HG03342 (cell line): ENCODE data around the gene SDS.

Source experiments
- ATAC-seq: cut with Tn5 transposase; IDR thresholded peaks from one replicate; pipeline ENCODE4 v1.9.1; 2021; ENCODE audit warnings: mild to moderate bottlenecking, moderate library complexity; ENCODE audit not compliant: unreplicated experiment

The SDS gene

DNA sequence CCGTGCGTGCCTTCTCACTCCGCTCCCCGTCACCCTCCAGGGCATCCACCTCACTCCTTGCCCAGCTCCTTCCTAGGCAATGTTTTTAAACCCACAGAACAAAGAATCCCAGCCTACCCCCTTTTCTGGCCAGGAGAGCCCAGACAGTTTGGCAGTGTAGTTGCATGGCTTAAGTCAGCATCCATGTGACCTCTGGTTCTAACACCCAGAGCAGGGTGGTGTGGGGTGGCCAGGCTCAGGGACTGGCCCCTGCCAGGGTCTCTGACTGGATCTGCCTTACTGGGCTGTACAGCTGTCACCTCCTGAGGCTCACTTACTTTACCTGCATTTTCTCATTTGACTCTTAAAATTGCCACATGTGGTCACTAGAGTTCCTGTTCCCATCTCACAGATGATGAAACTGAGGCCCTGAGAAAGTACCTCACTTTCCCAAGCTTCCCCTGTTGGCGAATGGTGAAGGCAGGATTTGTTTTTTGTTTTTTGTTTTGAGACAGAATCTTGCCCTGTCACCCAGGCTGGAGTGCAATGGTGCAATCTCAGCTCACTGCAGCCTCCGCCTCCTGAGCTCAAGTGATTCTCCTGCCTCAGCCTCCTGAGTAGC is 18.3 kb downstream of the SDS start:
- ATAC-seq: no peak

DNA sequence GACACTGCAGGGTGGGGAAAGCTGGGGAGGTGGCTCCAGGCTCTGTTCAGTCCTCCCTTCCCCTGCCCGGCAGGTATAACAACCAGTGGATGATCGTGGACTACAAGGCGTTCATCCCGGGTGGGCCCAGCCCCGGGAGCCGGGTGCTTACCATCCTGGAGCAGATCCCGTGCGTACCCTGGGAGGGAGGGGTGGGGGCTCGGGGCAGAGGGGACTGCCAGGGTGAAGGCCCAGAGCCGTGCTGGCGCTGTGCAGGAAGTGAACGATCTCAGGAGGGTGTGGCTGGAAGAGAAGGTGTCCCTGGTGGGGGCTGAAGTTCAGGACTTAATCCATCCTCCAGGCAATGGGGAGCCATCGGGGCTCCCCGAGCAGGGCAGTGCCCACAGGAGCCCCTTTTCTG is 18.9 kb downstream of the SDS start:
- no peak for ATAC-seq

GRCh38 chr12:113382206-113382605 is 21.5 kb downstream of the SDS start:
- no peak for ATAC-seq

DNA sequence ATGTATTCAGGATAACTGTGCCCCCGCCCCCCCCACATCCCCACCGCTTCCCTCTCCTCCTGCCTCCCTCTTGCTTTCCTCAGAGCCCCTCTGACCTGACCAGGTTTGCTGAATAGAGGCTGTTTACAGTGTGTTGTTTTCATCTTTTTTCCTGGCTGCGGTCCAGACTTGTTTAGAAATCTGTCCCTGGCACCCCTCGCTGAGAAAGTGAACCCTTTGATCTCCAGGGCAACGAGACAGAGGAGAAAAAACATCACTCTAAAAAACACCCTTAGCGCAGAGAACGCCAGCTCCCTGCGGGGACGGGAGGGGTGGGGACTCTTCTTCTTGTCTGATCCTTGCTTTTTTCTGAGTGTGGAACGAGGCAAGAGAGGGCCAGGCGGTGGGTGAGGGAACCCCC is 22.5 kb downstream of the SDS start:
- ATAC-seq: no peak

DNA sequence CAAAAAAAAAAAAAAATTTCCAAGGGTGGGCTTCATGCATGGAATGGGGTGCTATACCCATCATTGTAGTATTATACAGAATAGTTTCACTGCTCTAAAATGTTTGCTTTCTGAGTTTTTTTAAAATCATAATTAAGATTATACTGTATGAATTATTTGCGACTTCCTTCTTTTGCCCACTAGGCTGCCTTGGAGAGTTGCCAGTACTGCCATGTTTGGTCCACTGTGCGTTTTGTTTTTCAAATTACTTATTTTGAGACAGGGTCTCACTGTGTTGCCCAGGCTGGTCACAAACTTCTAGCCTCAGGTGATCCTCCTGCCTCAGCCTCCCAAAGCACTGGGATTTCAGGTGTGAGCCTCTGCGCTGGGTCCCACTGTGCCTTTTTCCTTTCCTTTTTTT is 25.4 kb downstream of the SDS start:
- ATAC-seq: no peak

- ATAC-seq: no peak
Observed at GRCh38 chr12:113374823-113375428, 28.8 kb downstream of the SDS start.

GRCh38 chr12:113373969-113374368 is 29.7 kb downstream of the SDS start:
- ATAC-seq: no peak

GRCh38 chr12:113373440-113373839 is 30.2 kb downstream of the SDS start:
- ATAC-seq: no peak

GRCh38 chr12:113372371-113372770 is 31.3 kb downstream of the SDS start:
- ATAC-seq: no peak

- ATAC-seq: no peak
Observed at GRCh38 chr12:113371808-113372207, 31.9 kb downstream of the SDS start.

DNA sequence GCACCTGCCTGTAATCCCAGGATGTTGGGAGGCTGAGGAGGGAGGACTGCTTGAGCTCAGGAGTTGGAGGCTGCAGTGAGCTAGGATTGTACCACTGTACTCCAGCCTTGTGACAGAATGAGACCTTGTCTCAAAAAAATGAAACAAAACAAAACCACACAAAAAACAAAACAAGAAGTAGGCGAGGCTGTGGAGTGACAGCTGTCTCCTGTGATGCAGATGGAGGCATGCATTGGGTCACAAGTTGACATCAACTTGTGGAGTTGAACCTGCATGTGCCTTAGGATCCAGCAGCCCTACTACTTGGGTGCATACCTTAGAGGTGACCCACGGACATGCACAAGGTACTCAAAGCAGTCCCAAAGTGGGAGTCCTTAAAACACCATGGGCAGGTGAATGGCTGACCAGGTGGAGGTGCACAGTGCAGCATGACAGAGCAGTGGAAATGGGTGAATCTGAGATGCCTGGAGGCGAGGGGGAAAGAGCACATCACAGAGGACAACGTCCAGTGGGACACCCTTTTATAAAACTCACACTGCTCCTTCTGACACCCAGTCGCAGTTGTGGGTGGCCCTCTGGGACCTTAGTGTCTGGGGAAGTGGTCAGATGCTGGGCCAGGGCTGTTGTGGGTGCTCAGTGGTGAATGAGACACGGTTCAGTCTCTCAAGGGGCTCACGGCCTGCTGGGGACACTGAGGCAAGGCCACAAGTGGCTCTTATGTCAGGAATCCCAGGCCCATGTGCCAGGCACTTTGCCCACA is 32.6 kb downstream of the SDS start:
- no peak for ATAC-seq

- no peak for ATAC-seq
Observed at GRCh38 chr12:113369391-113369985, 34.2 kb downstream of the SDS start.

DNA sequence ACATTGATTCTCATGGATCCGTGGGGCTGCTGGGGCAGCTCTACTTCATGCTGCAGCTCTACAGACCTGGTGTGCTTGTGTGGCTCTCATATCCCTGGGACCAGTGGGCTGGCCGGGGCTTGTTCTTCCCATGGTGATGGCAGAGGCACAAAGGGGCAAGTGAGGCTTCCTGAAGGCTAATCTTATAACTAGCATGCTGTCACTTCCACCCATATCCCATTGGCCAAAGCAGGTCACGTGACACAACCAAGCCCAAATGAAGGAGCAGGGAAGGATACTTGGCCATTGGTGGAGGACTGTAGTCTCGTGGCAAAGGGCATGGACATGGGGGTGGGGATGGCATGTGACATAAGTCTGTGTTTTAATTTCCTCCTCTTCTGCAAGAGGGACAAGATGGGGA is 35.4 kb downstream of the SDS start:
- no peak for ATAC-seq

- no peak for ATAC-seq
Observed at GRCh38 chr12:113366827-113367226, 36.9 kb downstream of the SDS start.

- no peak for ATAC-seq
Observed at GRCh38 chr12:113365639-113366395, 37.9 kb downstream of the SDS start.

- ATAC-seq: no peak
Observed at GRCh38 chr12:113364698-113365097, 39.0 kb downstream of the SDS start.

- no peak for ATAC-seq
Observed at GRCh38 chr12:113361574-113362370, 41.9 kb downstream of the SDS start.

DNA sequence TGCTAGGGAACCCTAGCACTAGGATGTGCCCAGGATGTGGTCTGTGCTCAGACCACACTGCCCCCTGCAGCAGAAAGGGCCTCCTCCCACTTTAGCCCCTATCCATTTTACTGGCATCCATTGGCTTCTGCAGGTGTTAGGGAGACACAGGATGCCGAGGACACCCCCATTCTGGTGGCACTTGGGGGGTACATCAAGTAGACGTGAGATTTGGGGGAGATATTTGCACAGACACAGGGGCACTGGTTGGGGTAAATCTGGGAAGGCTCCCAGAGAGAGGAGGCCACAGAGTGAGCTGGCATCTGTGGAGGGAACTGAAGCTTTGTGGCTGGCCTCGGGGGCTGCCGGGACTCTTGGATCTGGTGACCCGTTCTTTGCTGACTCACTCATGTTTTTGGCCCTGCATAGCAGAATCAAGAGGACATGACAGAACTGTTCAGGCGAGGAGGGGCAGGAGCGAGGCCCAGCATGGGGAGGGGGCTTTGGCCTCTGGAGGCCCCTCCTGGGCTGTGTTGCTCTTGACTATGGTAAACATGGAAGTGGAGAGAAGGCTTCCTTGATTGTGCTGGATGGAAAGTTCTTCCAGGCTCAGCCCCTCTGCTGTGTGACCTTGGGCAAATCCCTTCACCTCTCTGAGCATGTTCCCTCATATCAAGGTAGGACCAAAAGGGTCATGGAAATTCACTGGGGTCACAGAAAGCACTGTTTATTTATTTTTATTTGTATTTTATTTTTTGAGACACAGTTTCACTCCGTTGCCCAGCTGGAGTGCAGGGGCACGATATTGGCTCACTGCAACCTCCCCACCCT is 43.5 kb downstream of the SDS start:
- ATAC-seq: no peak

GRCh38 chr12:113359133-113359938 is 44.4 kb downstream of the SDS start:
- ATAC-seq: peak; percentile 10
